ES-I3 (cell line): ENCODE results near the gene TPSD1.
"Not testable (repeated sequence)": the region's sequence is repeated elsewhere in the genome, so short reads cannot be mapped to it uniquely, and the experiment has no call there.

ENCODE experiments used
- H3K36me3 ChIP-seq: 2 replicates; pipeline ENCODE4 v1.6.1; 2013; ENCODE audit warnings: mild to moderate bottlenecking, low read length, control low read depth, moderate library complexity; ENCODE audit not compliant: insufficient read depth
- H3K4me1 ChIP-seq: 2 replicates; pipeline ENCODE4 v1.6.1; 2013; ENCODE audit warnings: mild to moderate bottlenecking, control low read depth, low read length; ENCODE audit not compliant: insufficient read depth
- H3K9ac ChIP-seq: 2 replicates; pipeline ENCODE4 v1.6.1; 2013; ENCODE audit warnings: low read depth, mild to moderate bottlenecking, low read length, moderate library complexity
- H3K9me3 ChIP-seq: 2 replicates; pipeline ENCODE4 v1.6.1; 2013; ENCODE audit warnings: mild to moderate bottlenecking, low read length, moderate library complexity; ENCODE audit not compliant: control insufficient read depth, insufficient read depth

TPSD1 gene

GRCh38 chr16:1225728-1226311 is 30.0 kb upstream of the TPSD1 start:
- not testable (repeated sequence) for H3K9me3 ChIP-seq, H3K4me1 ChIP-seq, H3K9ac ChIP-seq, H3K36me3 ChIP-seq

- not testable (repeated sequence) for H3K4me1 ChIP-seq, H3K9ac ChIP-seq, H3K36me3 ChIP-seq, H3K9me3 ChIP-seq
Observed at GRCh38 chr16:1226692-1227091, 29.2 kb upstream of the TPSD1 start.

- not testable (repeated sequence) for H3K36me3 ChIP-seq, H3K9ac ChIP-seq, H3K4me1 ChIP-seq, H3K9me3 ChIP-seq
Observed at GRCh38 chr16:1228227-1228626, 27.6 kb upstream of the TPSD1 start.

GRCh38 chr16:1229476-1229875 is 26.4 kb upstream of the TPSD1 start:
- H3K4me1 ChIP-seq, H3K9me3 ChIP-seq, H3K36me3 ChIP-seq, H3K9ac ChIP-seq: not testable (repeated sequence)

- H3K36me3 ChIP-seq, H3K9ac ChIP-seq, H3K4me1 ChIP-seq, H3K9me3 ChIP-seq: not testable (repeated sequence)
Observed at GRCh38 chr16:1230084-1230470, 25.8 kb upstream of the TPSD1 start, which contains the start of gene TPSB2. TPSB2 (minus strand) TSS chr16:1230184; CDS start chr16:1229951, 233 bp downstream.

- H3K9me3 ChIP-seq, H3K36me3 ChIP-seq, H3K9ac ChIP-seq, H3K4me1 ChIP-seq: not testable (repeated sequence)
Observed at GRCh38 chr16:1230471-1231212, 25.2 kb upstream of the TPSD1 start.

GRCh38 chr16:1231301-1231700 is 24.6 kb upstream of the TPSD1 start:
- H3K36me3 ChIP-seq, H3K9me3 ChIP-seq, H3K9ac ChIP-seq, H3K4me1 ChIP-seq: not testable (repeated sequence)

- not testable (repeated sequence) for H3K36me3 ChIP-seq, H3K4me1 ChIP-seq, H3K9me3 ChIP-seq, H3K9ac ChIP-seq
Observed at GRCh38 chr16:1232049-1232748, 23.7 kb upstream of the TPSD1 start.

- not testable (repeated sequence) for H3K9me3 ChIP-seq, H3K9ac ChIP-seq, H3K4me1 ChIP-seq, H3K36me3 ChIP-seq
Observed at GRCh38 chr16:1236659-1237058, 19.2 kb upstream of the TPSD1 start.

- Histone ChIP-seq H3K9ac (no peak overlapping the region), H3K4me1 (no peaks in the 10 kb centered on the region)
Observed at GRCh38 chr16:1237990-1238389, 17.9 kb upstream of the TPSD1 start.

GRCh38 chr16:1238909-1239308 is 17.0 kb upstream of the TPSD1 start:
- not testable (repeated sequence) for H3K9me3 ChIP-seq, H3K36me3 ChIP-seq, H3K4me1 ChIP-seq, H3K9ac ChIP-seq

More at GRCh38 chr16:1237990-1238389, 17.9 kb upstream of the TPSD1 start:
- Histone ChIP-seq H3K36me3 (no peaks in the 10 kb centered on the region), H3K9me3 (no peaks in the 10 kb centered on the region)

- H3K9ac ChIP-seq, H3K36me3 ChIP-seq, H3K9me3 ChIP-seq, H3K4me1 ChIP-seq: not testable (repeated sequence)
Observed at GRCh38 chr16:1239575-1239974, 16.3 kb upstream of the TPSD1 start.

GRCh38 chr16:1240436-1240835 is 15.4 kb upstream of the TPSD1 start, which contains the start of gene TPSAB1:
TPSAB1 (plus strand) TSS chr16:1240705; CDS start chr16:1240939, 234 bp downstream.
- H3K36me3 ChIP-seq, H3K4me1 ChIP-seq, H3K9ac ChIP-seq, H3K9me3 ChIP-seq: not testable (repeated sequence)

GRCh38 chr16:1241081-1241480 is 14.8 kb upstream of the TPSD1 start:
- not testable (repeated sequence) for H3K4me1 ChIP-seq, H3K9me3 ChIP-seq, H3K36me3 ChIP-seq

GRCh38 chr16:1243363-1243762 is 12.5 kb upstream of the TPSD1 start:
- H3K4me1 ChIP-seq, H3K9me3 ChIP-seq, H3K9ac ChIP-seq, H3K36me3 ChIP-seq: not testable (repeated sequence)

More at GRCh38 chr16:1241081-1241480, 14.8 kb upstream of the TPSD1 start:
- not testable (repeated sequence) for H3K9ac ChIP-seq
